ENCODE data around the gene SH3BP5L.

The SH3BP5L gene

GRCh38 chr1:248825136-248825535 lies 579 bp downstream of the SH3BP5L start:
- no peak for DNase-seq

- DNase-seq = no peak
These were observed 1.0 kb downstream of the SH3BP5L start for GRCh38 chr1:248824701-248825100.

- no peak for DNase-seq
These were observed 1.4 kb downstream of the SH3BP5L start for GRCh38 chr1:248824301-248824700.

- DNase-seq = no peak
These were observed 2.2 kb downstream of the SH3BP5L start for GRCh38 chr1:248823517-248824001.

GRCh38 chr1:248822148-248823032 lies 3.3 kb downstream of the SH3BP5L start:
- no peak for DNase-seq

GRCh38 chr1:248821641-248822040 lies 4.1 kb downstream of the SH3BP5L start:
- no peak for DNase-seq

GRCh38 chr1:248821101-248821500 lies 4.6 kb downstream of the SH3BP5L start:
- DNase-seq = no peak

- no peak for DNase-seq
These were observed 5.6 kb downstream of the SH3BP5L start for GRCh38 chr1:248820041-248820585.

GRCh38 chr1:248818505-248819374 lies 7.0 kb downstream of the SH3BP5L start:
- DNase-seq = no peak

- DNase-seq = no peak
These were observed 8.7 kb downstream of the SH3BP5L start for GRCh38 chr1:248817065-248817464.

- DNase-seq = no peak
These were observed 9.5 kb downstream of the SH3BP5L start for GRCh38 chr1:248816042-248816851.

- DNase-seq = no peak
These were observed 10.2 kb downstream of the SH3BP5L start for GRCh38 chr1:248815407-248816034.

GRCh38 chr1:248814351-248814750 lies 11.4 kb downstream of the SH3BP5L start:
- no peak for DNase-seq

- no peak for DNase-seq
These were observed 12.2 kb downstream of the SH3BP5L start for GRCh38 chr1:248813546-248813945.

GRCh38 chr1:248812736-248813425 lies 12.8 kb downstream of the SH3BP5L start:
- DNase-seq = no peak

- DNase-seq = no peak
These were observed 13.9 kb downstream of the SH3BP5L start for GRCh38 chr1:248811514-248812490.

- no peak for DNase-seq
These were observed 14.8 kb downstream of the SH3BP5L start for GRCh38 chr1:248810727-248811513.

GRCh38 chr1:248810000-248810726 lies 15.6 kb downstream of the SH3BP5L start:
- DNase-seq = no peak
